ENCODE results near the gene ATP1B3. TPM values are rescaled to one million over a fixed set of nuclear protein-coding genes. Genes with fewer than 3 reads are reported as not detected.
A peak's percentile ranks its signal among the peaks of the same experiment; 100 is the strongest.
"Not testable (repeated sequence)": the region's sequence is repeated elsewhere in the genome, so short reads cannot be mapped to it uniquely, and the experiment has no call there.

The ATP1B3 gene
- total RNA-seq, 1 donor from 2014 or later = 32.9 TPM

DNA sequence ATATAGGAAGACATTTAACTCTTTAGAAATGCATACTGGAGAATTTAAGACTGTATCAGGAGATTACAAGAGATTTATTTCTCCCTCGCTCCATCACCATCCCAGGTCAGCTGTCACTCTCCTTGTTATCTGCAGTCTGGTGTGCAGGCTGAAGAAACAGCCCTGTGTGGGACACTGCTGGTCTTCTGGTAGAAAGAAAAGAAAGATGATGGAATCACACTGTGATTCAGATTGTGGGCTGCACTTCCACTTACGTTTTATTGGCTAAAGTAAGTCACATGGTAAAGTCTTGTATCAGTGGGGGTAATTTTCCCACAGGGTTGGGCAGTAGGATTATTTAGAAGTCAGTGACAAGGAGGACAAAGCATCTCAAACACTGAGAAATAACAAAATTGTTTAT is 18.1 kb upstream of the ATP1B3 start:
- no peak for DNase-seq
- ATAC-seq (ENCODE audit: poor library complexity) = no peak
- intact Hi-C loops (cut with DNase I) = no loop called here

DNA sequence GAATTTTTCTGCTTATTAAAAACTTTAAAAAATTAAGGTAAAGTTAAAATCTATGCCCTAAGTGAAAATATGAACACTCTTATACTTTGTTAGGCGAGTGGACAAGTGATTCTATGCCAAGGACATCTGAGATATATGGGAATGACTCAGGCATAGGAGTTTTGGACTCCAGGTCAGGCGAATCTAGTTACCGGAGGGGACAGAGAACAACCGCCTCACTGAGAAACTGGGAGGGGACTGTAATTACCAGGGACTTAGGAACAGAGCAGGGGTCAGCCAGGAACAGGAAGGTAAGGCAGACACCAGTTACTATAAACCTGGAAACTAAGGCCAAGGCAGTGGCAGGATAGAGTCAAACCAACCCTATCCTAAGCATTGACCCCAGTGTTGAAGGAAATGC is 16.8 kb upstream of the ATP1B3 start:
- intact Hi-C loops (cut with DNase I) = no loop called here

DNA sequence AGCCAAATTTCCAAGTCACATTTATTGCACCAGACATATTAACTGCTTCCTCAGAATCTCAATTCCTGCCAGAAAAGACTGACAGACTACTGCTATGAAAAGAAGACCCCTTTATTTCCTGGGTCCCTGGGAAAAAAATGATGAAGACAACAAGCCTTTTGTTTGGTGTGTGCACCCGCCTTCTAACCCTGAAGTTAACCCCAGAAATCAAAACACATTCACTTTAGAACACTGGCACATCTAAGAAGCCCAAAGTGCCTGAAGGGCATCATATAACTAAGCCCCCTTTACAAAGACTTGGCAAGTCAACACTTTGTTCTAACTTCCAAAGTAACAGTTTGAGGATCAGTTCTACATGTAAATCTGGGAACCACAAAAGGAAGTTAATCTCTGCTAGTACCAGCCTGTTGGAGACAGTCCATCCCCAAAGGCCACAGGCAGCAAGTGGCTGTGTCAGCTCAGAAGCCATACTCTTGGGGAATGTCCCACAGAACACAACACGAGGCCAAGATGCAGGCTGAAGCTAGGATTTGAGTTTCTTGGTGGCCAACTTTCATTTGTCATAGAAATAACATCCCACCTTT is 16.3 kb upstream of the ATP1B3 start:
- DNase-seq = no peak
- intact Hi-C loops (cut with DNase I) = no loop called here
- no peak for ATAC-seq (ENCODE audit: poor library complexity)

More for the DNA sequence above, 16.8 kb upstream of the ATP1B3 start:
- DNase-seq (no peak), ATAC-seq (ENCODE audit: poor library complexity) (no peak)

DNA sequence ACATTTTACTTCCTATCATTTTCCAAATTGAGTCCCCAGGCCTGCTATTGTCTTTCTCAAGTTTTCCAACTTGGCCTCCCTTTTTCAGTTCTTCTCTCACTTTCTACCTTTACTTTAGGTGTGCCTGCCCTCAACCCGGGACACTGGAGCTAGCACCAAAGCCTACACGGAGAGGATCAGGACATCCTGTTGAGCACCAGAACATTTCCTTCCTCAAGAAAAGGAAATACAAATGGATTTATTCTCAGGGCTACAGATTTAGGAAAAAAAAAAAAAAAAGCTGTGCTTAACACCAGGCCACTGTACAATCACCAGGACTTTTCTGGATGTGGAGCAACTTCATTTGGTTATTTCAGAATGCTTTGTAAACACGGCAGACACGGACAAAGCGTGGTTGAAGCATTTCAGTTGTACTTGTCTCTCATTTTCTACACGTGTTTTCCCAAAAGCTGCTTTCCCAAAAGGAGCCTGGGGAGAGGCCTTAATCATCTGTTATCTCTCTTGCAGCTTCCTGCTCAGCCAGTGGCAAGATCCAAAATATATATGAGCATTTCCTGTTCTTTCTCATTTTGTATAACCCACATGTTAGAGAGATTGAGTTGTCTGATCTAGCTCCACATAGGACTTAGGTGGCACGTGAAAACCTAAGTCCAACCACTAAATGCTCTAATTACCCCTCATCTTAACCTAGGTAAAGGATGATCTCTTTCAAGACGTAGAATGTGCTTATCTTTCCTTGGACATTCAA is 15.5 kb upstream of the ATP1B3 start:
- no peak for ATAC-seq (ENCODE audit: poor library complexity)
- DNase-seq = no peak
- intact Hi-C loops (cut with DNase I) = no loop called here

DNA sequence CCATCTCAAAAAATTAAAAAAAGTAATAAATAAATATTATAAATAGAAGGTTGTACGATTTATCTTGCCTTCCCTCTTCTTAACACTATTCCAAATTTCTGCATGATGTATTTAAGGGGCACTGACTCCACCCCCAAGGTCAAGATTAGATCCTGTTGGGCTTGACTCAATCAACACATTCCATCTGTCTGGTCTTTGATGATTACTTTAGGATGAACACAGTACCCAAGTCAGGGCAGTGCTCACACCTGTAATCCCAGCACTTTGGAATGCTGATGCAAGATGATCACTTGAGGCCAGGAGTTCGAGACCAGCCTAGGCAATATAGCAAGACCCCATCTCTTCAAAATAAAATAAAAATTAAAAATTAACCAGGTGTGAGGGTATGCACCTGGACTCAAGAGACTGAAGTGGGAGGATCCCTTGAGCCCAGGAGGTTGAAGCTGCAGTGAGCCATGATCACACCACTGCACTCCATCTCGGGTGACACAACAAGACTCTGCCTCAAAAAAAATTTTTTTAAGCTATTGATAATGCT is 14.1 kb upstream of the ATP1B3 start:
- ATAC-seq (ENCODE audit: poor library complexity) = no peak
- intact Hi-C loops (cut with DNase I) = no loop called here

DNA sequence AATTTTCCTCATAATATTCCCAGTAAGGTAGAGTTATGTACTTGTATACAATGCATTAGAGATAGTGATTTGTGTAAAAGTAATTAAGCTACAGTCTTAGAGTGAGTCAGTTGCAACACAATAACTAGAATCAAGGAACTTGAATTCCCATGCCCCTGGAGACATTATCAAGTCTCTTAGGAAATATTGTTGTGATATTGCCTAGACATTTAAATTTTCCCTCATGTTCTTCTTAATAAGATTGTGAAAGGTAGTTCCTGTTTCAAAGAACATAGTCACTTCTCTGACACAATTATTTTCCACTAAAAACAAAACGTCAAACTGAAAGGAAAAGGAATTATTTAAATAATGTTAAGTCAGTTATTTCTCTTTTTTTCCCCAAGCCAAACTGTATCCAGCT is 13.0 kb upstream of the ATP1B3 start:
- ATAC-seq (ENCODE audit: poor library complexity) = no peak
- intact Hi-C loops (cut with DNase I) = no loop called here
- no peak for DNase-seq

More for the DNA sequence above, 14.1 kb upstream of the ATP1B3 start:
- DNase-seq = no peak

DNA sequence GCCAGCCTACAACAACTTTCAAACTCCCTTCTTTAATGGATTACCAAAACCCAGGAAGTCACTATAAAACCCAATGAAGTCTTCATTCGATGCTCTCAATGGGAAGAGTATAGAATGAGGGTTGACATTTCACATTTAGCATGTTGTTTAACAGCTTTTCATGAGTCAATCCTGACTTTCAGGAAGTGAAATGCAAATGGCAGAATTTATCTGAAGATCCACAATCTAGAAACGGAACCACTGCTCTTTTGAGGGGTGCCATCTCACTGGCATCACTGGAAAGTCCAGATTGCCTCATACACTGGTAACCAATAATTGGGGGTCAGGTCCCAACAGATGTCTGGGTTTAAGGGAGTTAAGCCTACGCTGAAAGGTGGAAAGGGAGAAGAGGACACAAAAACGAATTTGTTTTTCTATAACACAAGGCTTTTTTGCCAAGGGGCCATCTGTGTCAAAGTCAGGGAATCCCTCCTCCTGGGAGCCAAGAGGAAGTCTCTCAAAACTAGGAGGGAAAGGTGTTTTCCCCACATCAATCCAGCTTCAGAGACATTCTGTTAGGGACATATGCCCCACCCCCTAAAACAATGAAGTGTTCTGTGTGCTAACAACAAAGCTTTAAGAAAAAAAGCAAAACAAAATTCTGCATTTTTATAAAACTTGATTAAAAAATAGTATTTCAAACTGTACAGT is 12.0 kb upstream of the ATP1B3 start:
- DNase-seq = no peak
- no peak for ATAC-seq (ENCODE audit: poor library complexity)
- intact Hi-C loops (cut with DNase I) = no loop called here

DNA sequence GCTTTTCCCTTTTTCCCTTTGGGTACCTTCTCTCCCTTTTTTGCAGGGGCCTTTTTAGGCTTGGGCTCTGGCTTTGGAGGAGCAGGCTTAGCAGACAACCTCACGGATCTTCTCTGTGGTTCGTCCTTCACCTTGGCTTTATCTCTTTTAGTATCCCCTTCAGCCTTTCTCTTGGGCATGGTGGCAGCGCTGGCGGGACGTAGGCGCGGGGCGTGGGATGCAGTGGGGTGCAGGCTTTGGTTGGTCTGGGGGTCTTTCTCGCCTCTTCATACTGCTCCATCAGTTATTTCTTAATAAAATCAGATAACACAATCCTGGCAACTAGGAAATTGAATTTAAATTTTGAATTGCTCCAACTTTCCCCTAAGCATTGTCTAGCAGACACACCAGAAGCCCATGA is 11.3 kb upstream of the ATP1B3 start:
- ATAC-seq (ENCODE audit: poor library complexity) (no peak), DNase-seq (no peak)
- intact Hi-C loops (cut with DNase I) = no loop called here

DNA sequence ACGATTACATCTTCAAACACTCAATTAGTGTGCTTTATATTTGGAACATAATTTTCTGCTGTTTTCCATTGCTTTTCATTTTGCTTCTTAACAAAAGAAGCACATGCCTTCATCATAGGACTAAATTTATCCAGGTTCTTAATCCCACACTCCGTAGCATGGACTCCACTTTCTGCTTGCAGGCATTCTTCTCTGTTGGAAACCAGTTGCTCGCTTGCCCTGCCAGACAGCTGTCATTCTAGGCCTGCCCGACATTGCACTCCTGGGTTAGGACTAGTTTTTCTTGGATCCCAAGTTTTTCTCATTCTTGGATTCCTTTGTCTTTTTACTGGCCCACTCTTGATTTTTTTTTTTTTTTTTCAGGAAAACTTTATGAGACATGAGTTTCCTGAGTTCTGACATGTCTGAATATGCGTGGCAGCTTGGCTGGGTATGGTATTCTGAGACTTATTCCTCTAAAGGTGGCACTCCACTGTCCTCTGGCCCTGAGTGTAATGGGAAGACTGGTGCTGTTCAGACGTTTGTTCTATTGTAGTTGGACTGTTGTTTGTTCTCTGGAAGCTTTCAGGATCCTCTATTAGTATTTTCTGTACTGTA is 6.3 kb upstream of the ATP1B3 start:
- ATAC-seq (ENCODE audit: poor library complexity) (no peak), DNase-seq (no peak)
- intact Hi-C loops (cut with DNase I) = no loop called here

DNA sequence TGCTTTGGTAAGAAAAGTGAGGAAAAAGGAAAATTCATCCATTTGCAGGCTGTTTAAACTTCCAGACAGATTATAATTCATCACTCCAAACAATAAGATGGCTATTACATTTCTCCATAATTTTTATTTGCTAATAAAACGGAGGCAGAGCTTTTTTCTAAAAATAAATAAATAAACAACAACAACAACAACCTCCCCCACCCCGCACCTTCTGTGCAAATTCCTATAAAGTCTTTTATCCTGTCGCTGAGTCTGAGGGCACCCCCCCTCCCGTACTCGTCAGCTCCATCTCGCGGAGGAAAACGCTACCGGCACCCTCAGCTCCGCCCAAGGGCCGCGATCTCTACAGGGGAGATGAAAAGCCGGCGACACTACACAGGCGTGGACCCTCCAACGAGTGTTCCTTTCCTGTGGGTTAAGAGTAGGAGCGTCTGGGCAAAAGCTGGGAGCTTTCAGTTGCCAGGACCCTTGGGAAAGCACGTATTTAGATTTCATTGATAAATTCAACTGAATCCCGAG is 1.0 kb upstream of the ATP1B3 start:
- peak; percentile 94 for ATAC-seq (ENCODE audit: poor library complexity)
- DNase-seq = peak; percentile 92
- intact Hi-C loops (cut with DNase I) = no loop called here

DNA sequence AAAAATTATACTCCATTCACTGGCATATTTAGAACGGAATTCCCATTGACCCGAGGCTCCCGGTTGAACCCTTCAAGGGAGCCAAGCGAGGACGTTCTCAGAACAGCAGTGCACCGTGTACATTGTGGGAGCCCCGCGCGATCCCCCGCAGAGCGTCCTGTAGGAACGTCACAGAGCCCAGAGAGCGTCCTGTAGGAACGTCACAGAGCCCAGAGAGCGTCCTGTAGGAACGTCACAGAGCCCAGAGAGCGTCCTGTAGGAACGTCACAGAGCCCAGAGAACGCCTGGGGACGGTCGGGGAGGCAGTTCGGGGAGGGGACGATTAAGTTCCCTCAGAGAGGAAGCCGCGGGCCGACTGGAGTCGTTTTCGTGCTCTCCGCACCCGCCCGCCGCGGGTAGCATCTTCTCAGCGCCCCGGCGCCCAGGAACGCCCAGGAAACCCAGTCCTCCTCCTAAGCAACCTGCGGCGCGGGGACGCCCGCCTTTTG is 506 bp upstream of the ATP1B3 start:
- intact Hi-C loops (cut with DNase I) = loop anchor here (2.0 kb wide), 1 partner anchor 137 kb away; the partner anchor contains the start of gene RNF7
- peak; percentile 83 for ATAC-seq (ENCODE audit: poor library complexity)
- DNase-seq = peak; percentile 84

DNA sequence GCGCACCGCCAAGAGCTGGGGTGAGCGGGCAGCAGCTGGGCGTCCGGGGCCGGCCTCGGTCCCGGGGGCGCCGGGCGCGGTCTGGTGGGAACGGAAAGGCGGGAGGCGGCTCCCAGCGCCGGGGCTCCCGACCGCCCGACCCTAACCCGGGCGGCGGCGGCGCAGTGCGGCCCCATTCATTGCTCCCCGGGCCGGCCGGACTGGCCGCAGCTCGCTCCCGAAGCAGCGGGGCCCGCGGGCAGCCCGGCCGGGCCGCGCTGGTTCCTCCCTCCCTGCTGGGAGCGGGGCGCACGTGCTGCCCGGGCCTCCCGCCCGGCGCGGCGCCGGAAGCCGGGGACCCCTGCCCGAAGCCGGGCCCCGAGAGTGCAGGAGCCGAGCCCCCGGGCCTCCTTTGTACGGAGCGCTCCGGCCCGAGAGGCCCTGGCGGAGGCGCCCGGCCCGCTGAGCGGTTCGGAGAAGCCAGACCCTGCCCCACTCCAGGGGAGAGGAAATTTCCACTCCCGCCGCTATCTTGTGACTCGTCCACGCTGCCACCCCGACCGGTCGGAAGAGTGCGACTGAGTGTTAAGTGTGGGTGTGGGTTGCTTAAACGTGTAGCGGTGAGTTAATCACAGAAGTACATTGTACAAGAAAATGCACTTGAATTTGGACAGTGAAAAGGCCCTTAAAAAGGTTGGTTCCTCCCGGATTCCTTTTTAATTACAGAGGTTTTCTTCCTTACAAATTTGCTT is 613 bp downstream of the ATP1B3 start:
- DNase-seq (peak; percentile 68), ATAC-seq (ENCODE audit: poor library complexity) (peak; percentile 24)
- intact Hi-C loops (cut with DNase I) = loop anchor here (2.0 kb wide), 1 partner anchor 138 kb away; the partner anchor contains the start of gene RNF7

DNA sequence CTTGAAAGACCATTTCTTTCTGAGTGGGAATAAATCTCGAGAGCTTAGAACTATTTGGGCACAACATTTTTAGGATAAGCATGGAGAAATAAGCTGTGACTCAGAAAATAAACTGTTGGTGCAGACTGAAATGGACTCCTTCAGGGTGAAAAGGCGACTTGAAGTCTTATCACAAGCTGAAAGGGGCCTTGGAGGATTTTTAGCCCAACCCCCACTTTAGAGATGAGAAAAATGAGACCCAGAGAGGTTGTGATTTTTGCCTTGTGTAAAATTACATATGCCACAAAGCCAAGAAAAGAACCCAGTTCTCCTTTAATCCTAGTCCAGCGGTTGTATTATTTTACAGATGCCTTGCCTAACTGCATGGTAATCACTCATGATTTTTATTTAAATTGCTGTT is 1.5 kb downstream of the ATP1B3 start:
- intact Hi-C loops (cut with DNase I) = loop anchor here (2.0 kb wide), 1 partner anchor 139 kb away; the partner anchor contains the start of gene RNF7
- DNase-seq = no peak
- no peak for ATAC-seq (ENCODE audit: poor library complexity)

DNA sequence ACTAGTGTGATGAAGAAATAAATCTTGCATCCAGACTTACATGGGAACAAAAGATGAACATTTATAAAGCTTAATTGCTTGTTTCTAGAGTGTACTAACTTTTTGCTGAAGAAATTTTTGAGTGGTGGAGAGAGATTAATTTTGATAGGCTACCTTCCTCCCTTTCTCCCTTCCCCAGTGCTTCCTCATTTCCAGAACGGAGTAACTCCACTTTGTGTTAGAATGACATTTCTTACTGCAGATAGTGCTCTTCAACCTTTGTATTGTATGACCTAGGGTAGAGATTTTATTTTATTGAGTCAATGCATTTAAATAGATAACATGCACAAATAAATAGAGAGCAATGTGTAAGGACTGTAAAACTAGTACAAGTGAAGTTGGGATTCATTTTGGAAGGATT is 1.9 kb downstream of the ATP1B3 start:
- DNase-seq (no peak), ATAC-seq (ENCODE audit: poor library complexity) (no peak)
- intact Hi-C loops (cut with DNase I) = no loop called here

DNA sequence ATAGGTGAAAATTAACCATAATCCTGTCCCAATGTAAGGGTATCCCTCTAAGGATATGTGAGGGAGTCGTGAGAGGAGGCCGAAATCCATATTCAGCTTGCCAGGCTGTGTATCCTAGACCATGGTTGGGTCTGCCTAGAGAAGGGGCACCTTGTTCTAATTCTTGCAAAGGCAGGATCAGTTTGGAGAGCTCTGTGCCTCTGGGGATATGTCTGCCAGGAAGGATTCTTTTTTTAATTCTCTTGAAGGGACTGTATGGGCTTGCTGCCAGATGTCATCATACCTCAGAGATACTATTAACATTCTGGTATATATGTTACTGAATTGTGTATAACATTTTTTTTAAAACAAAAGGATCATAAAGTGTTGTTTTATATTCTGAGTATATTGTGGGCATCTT is 2.4 kb downstream of the ATP1B3 start:
- ATAC-seq (ENCODE audit: poor library complexity) = no peak
- intact Hi-C loops (cut with DNase I) = no loop called here
- no peak for DNase-seq

DNA sequence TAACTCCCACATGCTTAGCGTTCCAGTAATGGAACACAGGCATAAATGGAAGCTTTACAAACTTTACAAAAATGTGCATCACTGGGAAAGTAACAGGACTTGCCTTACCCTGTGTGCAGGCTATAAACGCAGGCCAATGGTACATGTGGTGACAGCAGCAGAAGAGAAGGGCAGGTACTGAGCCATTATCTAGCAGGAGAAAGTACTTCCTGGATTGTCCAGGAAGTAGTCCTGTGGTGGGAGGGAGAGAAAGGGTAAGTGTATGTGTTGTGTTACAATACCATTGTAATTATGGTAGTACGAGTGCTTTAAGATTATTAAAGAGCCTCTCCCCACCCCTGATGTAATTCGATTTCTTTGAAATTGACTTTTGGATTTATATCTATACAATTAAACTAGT is 5.3 kb downstream of the ATP1B3 start:
- ATAC-seq (ENCODE audit: poor library complexity) = no peak
- intact Hi-C loops (cut with DNase I) = no loop called here
- no peak for DNase-seq

DNA sequence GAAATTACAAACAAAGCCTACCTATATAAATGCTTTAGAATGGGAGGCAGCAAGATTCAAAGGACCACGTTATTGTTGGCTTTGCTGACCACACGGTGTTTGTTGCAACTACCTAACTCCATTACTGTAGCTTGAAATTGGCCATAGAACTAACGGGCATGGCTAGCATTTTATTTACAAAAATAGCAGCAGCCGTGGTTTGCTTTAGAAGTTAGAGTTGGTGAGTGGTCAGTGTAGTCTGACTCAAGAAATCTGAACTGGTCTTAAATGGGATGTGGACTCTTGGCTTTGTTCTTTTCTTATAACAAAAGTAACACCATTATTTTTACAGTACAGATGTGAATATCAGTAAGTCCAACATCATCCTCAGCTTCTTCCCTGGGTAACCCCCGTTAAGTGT is 10.6 kb downstream of the ATP1B3 start:
- intact Hi-C loops (cut with DNase I) = no loop called here
- ATAC-seq (ENCODE audit: poor library complexity) (no peak), DNase-seq (no peak)

DNA sequence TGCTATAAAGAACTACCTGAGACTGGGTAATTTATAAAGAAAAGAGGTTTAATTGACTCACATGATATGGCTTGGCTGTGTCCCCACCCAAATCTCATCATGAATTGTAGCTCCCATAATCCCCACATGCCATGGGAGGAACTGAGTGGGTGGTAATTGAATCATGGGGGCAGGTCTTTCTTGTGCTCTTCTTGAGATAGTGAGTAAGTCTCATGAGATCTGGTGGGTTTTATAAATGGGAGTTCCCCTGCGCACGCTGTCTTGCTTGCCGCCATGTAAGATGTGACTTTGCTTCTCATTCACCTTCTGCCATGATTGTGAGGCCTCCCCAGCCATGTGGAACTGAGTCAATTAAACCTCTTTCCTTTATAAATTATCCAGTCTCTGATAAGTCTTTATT is 12.1 kb downstream of the ATP1B3 start:
- intact Hi-C loops (cut with DNase I); DNase-seq; ATAC-seq (ENCODE audit: poor library complexity): not testable (repeated sequence)

All from Right ventricle myocardium superior (tissue), 1 donor.